Breast epithelium (tissue), 3 donors: ENCODE data around the gene TEAD2.

ENCODE experiments used
- CTCF ChIP-seq, 3 donors: fragments of 450-650 bp; IDR thresholded peaks; one replicate each; pipeline ENCODE4 v1.5.1; 2016 to 2017; ENCODE audit warnings: antibody characterized with exemption in 3 of 3, mild to moderate bottlenecking in 3 of 3, moderate library complexity in 3 of 3
- POLR2A ChIP-seq: fragments of 450-650 bp; IDR thresholded peaks from one replicate; pipeline ENCODE4 v1.6.1; 2016; ENCODE audit warnings: antibody characterized with exemption, mild to moderate bottlenecking, moderate library complexity

DNA sequence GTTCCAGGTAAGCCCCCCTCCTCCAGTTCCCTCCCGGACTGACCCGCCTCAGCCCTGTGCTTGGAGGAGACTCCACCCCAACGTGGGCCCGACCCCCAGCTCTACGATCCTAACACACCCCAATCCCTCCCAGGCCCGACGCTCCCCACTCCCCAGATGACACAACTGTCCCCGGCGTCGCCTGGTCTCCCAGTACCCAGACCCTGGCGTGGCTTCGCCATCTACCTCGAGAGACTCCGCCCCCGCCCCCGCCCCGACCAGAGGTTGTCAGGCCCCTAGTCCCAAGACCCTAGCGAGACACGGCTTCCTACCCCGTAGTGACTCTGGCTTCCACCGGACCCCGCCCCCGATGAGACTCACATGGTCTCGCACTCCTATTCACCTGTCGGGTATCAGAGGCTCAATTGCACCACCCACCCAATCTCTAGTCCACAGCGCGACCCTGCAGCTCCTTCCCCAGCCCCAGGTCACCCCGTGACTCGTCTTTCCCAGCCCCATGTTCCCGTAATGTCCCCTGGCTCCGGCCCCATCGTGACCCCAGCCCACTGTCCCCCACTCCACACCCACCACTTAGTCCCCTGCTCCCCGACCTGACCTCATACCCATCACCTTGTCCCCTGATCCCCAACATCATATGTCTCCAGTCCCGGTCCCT lies 24.1 kb downstream of the TEAD2 start:
- no peak for TF ChIP-seq POLR2A
- no peak for TF ChIP-seq CTCF (IDR thresholded peaks at IDR 0.05)
